Gastroesophageal sphincter (tissue), 4 donors: ENCODE data around the gene STARD3NL. TPM values are rescaled to one million over a fixed set of nuclear protein-coding genes. Genes with fewer than 3 reads are reported as not detected.

Experiments
- ATAC-seq: fragments of 150-250 bp; one replicate; pipeline ENCODE4 v1.9.1; 2016; ENCODE audit warnings: mild to moderate bottlenecking, moderate library complexity
- H3K27ac ChIP-seq, 4 donors: fragments of 200-600 bp; sonication (generic) in 3 of 4; 1 replicate in 3 of 4; 2 replicates in 1 of 4; pipeline ENCODE4 v1.5.1; 2016 to 2019
- H3K27me3 ChIP-seq: fragments of 200-600 bp; sonication (generic); one replicate; pipeline ENCODE4 v1.5.1; 2019
- H3K36me3 ChIP-seq, 2 donors: fragments of 200-600 bp; sonication (generic); one replicate each; pipeline ENCODE4 v1.5.1; 2019; ENCODE audit warnings: control low read depth in 1 of 2
- H3K4me1 ChIP-seq, 3 donors: fragments of 200-600 bp; sonication (generic); 1 replicate in 2 of 3; 2 replicates in 1 of 3; pipeline ENCODE4 v1.5.1; 2016 to 2019; ENCODE audit warnings: control low read depth in 2 of 3
- H3K4me3 ChIP-seq, 2 donors: fragments of 200-600 bp; sonication (generic); one replicate each; pipeline ENCODE4 v1.5.1; 2019; ENCODE audit warnings: mild to moderate bottlenecking in 1 of 2, moderate library complexity in 1 of 2
- H3K9me3 ChIP-seq, 3 donors: fragments of 200-600 bp; sonication (generic); one replicate each; pipeline ENCODE4 v1.5.1; 2017 to 2019; ENCODE audit warnings: control low read depth in 2 of 3
- EP300 ChIP-seq: sonication (generic); formaldehyde crosslinking; IDR thresholded peaks from one replicate; pipeline ENCODE4 v1.6.1; 2017; ENCODE audit warnings: antibody characterized with exemption, mild to moderate bottlenecking
- POLR2A ChIP-seq, 2 donors: fragments of 450-650 bp; IDR thresholded peaks; one replicate each; pipeline ENCODE4 v1.6.1; 2017; ENCODE audit warnings: antibody characterized with exemption in 2 of 2, mild to moderate bottlenecking in 2 of 2, moderate library complexity in 1 of 2
- POLR2AphosphoS5 ChIP-seq: sonication (generic); formaldehyde crosslinking; IDR thresholded peaks from one replicate; pipeline ENCODE4 v1.6.1; 2017; ENCODE audit warnings: antibody characterized with exemption
- WGBS, 2 donors: methylation state at CpG; one replicate each; pipeline ENCODE4 v1.1.5; 2018; ENCODE audit warnings: low coverage in 1 of 2; 5-methylcytosine and 5-hydroxymethylcytosine counted together
- total RNA-seq, 4 donors: library from RNA; depleted of rRNA; stranded (reverse); fragments of >200 nt; gene quantifications; one replicate each; pipeline ENCODE4 v1.1.0, GENCODE V29; 2016
- TF ChIP-seq, protein P1 (sequence below), 4 experiments: fragments of 200-600 bp in 2 of 4; fragments of 450-650 bp in 2 of 4; sonication (generic) in 1 of 4; IDR thresholded peaks; one replicate each; pipeline ENCODE4 v1.5.1; 2017 to 2019; ENCODE audit warnings: antibody characterized with exemption in 4 of 4, mild to moderate bottlenecking in 2 of 4, moderate library complexity in 2 of 4

Gene STARD3NL
- total RNA-seq, 4 donors from 2014 or later = 33.7 to 58.9 (median 37.8) TPM

DNA sequence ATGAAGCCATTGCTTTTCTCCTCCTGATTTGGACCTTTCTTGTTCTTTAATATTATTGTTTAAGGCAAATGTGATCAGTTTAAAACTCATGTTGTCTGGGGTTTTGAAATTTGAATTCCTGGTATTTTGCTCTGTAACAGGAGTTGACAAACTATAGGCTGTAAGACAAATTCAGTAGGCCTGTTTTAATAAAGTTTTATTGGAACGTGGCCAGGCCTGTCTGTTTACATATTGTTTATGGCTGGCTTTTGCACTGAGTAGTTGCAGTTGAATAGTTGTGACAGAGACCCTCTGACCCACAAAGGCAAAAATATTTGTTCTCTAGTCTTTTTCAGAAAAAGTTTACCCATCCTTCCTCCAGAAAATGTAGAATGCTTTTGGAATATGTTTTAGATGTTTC, 29.8 kb downstream of the STARD3NL start:
- no peak for TF ChIP-seq EP300
- no peak for TF ChIP-seq POLR2A (IDR thresholded peaks at IDR 0.05)
- TF ChIP-seq POLR2AphosphoS5 = no peak
- TF ChIP-seq, protein P1, sequence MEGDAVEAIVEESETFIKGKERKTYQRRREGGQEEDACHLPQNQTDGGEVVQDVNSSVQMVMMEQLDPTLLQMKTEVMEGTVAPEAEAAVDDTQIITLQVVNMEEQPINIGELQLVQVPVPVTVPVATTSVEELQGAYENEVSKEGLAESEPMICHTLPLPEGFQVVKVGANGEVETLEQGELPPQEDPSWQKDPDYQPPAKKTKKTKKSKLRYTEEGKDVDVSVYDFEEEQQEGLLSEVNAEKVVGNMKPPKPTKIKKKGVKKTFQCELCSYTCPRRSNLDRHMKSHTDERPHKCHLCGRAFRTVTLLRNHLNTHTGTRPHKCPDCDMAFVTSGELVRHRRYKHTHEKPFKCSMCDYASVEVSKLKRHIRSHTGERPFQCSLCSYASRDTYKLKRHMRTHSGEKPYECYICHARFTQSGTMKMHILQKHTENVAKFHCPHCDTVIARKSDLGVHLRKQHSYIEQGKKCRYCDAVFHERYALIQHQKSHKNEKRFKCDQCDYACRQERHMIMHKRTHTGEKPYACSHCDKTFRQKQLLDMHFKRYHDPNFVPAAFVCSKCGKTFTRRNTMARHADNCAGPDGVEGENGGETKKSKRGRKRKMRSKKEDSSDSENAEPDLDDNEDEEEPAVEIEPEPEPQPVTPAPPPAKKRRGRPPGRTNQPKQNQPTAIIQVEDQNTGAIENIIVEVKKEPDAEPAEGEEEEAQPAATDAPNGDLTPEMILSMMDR (IDR thresholded peaks at IDR 0.05) = no peak
- peaks cover 0 to 25% (median 5%) of the 10 kb centered on the region in 3 donors for H3K4me1 ChIP-seq
- no peak overlapping the region for H3K27ac ChIP-seq
- no peak overlapping the region for H3K4me3 ChIP-seq
- H3K36me3 ChIP-seq = peaks cover 0 to 28% of the 10 kb centered on the region in 2 donors
- 82 to 83% methylated on average over 1 of the region's 1 CpG for WGBS, 2 donors
- no peaks in the 10 kb centered on the region for H3K9me3 ChIP-seq
- no peaks in the 10 kb centered on the region for H3K27me3 ChIP-seq
- ATAC-seq = no peak

DNA sequence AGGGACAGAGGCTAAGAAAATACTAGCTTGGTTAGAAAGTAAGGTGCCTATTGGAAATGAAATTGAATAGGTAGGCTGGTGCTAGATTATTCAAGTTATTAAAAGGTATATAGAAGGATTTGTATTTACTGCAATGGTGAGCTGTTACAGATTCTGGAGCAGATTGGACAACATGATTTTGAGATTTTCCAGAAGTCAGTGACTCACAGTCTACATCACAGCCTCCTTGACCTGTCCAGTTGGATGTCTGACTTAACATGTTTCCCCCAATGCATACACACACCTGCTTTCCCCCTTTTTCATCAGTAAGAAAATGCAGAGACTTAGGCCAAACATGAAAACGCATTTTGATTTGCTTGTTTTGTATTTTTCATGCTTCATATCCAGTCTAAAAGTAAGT, 33.4 kb downstream of the STARD3NL start:
- H3K27ac ChIP-seq = peak overlapping the region in 3 of 4 donors; percentile 35 to 60 (median 50)
- ATAC-seq = no peak

DNA sequence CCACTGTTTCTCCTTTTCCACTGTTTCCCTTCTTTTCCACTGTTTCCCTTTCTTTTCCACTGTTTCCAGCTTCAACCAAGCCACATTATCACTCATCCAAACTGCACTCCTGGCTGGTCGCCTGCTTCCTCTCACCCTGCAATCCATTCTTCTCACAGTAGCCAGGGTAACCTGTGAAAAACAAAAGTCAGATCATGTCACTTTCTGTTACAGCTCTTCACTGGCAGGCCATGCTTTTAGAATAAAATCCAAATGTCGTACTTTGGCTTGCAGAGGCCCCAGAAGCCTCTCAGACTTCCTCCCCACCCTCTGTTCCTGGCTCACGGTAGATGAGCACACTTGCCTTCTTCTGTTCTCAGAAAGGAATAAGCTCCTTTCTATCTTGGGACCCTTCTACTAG, 33.9 kb downstream of the STARD3NL start:
- TF ChIP-seq EP300 (no peak), POLR2A (IDR thresholded peaks at IDR 0.05) (no peak), POLR2AphosphoS5 (no peak)
- TF ChIP-seq, protein P1 (IDR thresholded peaks at IDR 0.05) = no peak
- peaks cover 0 to 52% (median 6%) of the 10 kb centered on the region in 3 donors for H3K4me1 ChIP-seq
- peak overlapping the region; percentile 35 to 60 (median 48) for H3K27ac ChIP-seq
- peak; percentile 73 for ATAC-seq
- no peaks in the 10 kb centered on the region for H3K9me3 ChIP-seq
- H3K36me3 ChIP-seq = peaks cover 2 to 47% of the 10 kb centered on the region in 2 donors
- WGBS, 2 donors = 17 to 18% methylated on average over 3 of the region's 3 CpGs
- H3K27me3 ChIP-seq = no peaks in the 10 kb centered on the region
- no peak overlapping the region for H3K4me3 ChIP-seq

More for the DNA sequence above, 33.4 kb downstream of the STARD3NL start:
- H3K9me3 ChIP-seq = no peaks in the 10 kb centered on the region
- H3K4me3 ChIP-seq = no peak overlapping the region
- no peaks in the 10 kb centered on the region for H3K27me3 ChIP-seq
- peaks cover 0 to 44% of the 10 kb centered on the region in 2 donors for H3K36me3 ChIP-seq
- TF ChIP-seq EP300 (no peak), POLR2AphosphoS5 (no peak), POLR2A (IDR thresholded peaks at IDR 0.05) (no peak)
- TF ChIP-seq, protein P1 (IDR thresholded peaks at IDR 0.05) = no peak
- peaks cover 0 to 49% (median 6%) of the 10 kb centered on the region in 3 donors for H3K4me1 ChIP-seq
- 58 to 60% methylated on average over 1 of the region's 1 CpG for WGBS, 2 donors

DNA sequence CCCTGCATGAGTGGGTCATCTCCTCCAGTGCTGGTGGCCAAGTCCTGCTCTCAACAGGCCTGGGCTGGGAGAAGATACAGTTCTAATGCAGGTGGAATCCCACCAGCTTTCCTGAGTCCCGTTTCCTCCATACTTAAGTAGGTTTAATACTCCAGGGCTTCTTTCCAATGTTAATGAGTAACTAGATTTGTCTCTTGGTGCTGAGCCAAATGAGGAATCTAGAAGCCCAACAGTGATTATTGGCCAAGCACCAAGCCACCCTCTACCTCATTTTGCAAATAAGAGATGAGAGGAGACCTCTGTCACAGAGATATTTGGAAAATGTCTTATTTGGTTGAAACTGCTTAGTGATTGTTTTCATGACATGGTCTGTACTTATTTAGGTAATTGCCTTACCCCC, 37.1 kb downstream of the STARD3NL start:
- H3K27ac ChIP-seq = peak overlapping the region in 1 of 4 donors; percentile 13
- H3K36me3 ChIP-seq = peaks cover 6 to 52% of the 10 kb centered on the region in 2 donors
- H3K4me1 ChIP-seq = peaks cover 0 to 52% (median 6%) of the 10 kb centered on the region in 3 donors
- no peak overlapping the region for H3K4me3 ChIP-seq
- no peak for ATAC-seq
- WGBS, 2 donors = 25% methylated on average over 1 of the region's 1 CpG; no CpG with 5 or more reads in 1 of the 2 donors
- TF ChIP-seq POLR2A (IDR thresholded peaks at IDR 0.05) (no peak), EP300 (no peak), POLR2AphosphoS5 (no peak)
- TF ChIP-seq, protein P1 (IDR thresholded peaks at IDR 0.05) = no peak
- no peaks in the 10 kb centered on the region for H3K27me3 ChIP-seq
- H3K9me3 ChIP-seq = no peaks in the 10 kb centered on the region
